Stomach (tissue), 9 donors: ENCODE data around the gene MS4A15. TPM values are rescaled to one million over a fixed set of nuclear protein-coding genes. Genes with fewer than 3 reads are reported as not detected.

Experiments
- DNase-seq, 2 donors: peaks; one replicate each; pipeline versions ENCODE4 v3.0.0 to v3.0.0-alpha.2; 2013 to 2019
- H3K27ac ChIP-seq, 5 donors: fragments of 200-600 bp in 4 of 5; sonication (generic) in 4 of 5; one replicate each; pipeline ENCODE4 v1.5.1; 2013 to 2019; ENCODE audit warnings: mild to moderate bottlenecking in 1 of 5, moderate library complexity in 1 of 5
- H3K27me3 ChIP-seq, 3 donors: fragments of 200-600 bp; sonication (generic); one replicate each; pipeline ENCODE4 v1.5.1; 2017 to 2019; ENCODE audit warnings: mixed run types in 1 of 3
- H3K36me3 ChIP-seq, 4 donors: fragments of 200-600 bp; sonication (generic); 1 replicate in 3 of 4; 2 replicates in 1 of 4; pipeline ENCODE4 v1.5.1; 2016 to 2019
- H3K4me1 ChIP-seq, 4 donors: fragments of 200-600 bp; sonication (generic); one replicate each; pipeline ENCODE4 v1.5.1; 2016 to 2019
- H3K4me3 ChIP-seq, 4 donors: fragments of 200-600 bp; sonication (generic) in 3 of 4; one replicate each; pipeline ENCODE4 v1.5.1; 2016 to 2019; ENCODE audit warnings: mild to moderate bottlenecking in 1 of 4
- H3K9me3 ChIP-seq, 4 donors: fragments of 200-600 bp; sonication (generic); one replicate each; pipeline ENCODE4 v1.5.1; 2016 to 2019
- CTCF ChIP-seq, 7 experiments: fragments of 450-650 bp in 4 of 7; fragments of 200-600 bp in 3 of 7; sonication (generic) in 3 of 7; IDR thresholded peaks; one replicate each; pipeline ENCODE4 v1.5.1; 2016 to 2019; ENCODE audit warnings: antibody characterized with exemption in 7 of 7, control low read depth in 2 of 7, mild to moderate bottlenecking in 1 of 7
- EP300 ChIP-seq: sonication (generic); formaldehyde crosslinking; IDR thresholded peaks from one replicate; pipeline ENCODE4 v1.6.1; 2017; ENCODE audit warnings: antibody characterized with exemption
- POLR2A ChIP-seq, 4 donors: fragments of 450-650 bp; IDR thresholded peaks; one replicate each; pipeline ENCODE4 v1.6.1; 2016; ENCODE audit warnings: antibody characterized with exemption in 4 of 4, control low read depth in 2 of 4, mild to moderate bottlenecking in 1 of 4, moderate library complexity in 1 of 4
- POLR2AphosphoS5 ChIP-seq, 3 donors: sonication (generic); formaldehyde crosslinking; IDR thresholded peaks; one replicate each; pipeline ENCODE4 v1.6.1; 2016; ENCODE audit warnings: antibody characterized with exemption in 3 of 3
- WGBS, 5 donors: extraction: QIAGEN DNeasy Blood & Tissue Kit in 3 of 5; methylation state at CpG; one replicate each; pipeline versions ENCODE4 v1.1.5 to v1.1.7; 2013 to 2018; 5-methylcytosine and 5-hydroxymethylcytosine counted together
- intact Hi-C: fragments of 100-400 bp; cut with DNase I; formaldehyde crosslinking; loops from one replicate; pipeline ENCODE4 v1.15.1; 2023; ENCODE audit warnings: low total_unique reads
- polyA plus RNA-seq, 3 donors: library from polyadenylated mRNA; stranded (reverse); fragments of 200-250 nt; gene quantifications; one replicate each; pipeline ENCODE4 v1.2.3, GENCODE V29; 2013
- total RNA-seq, 5 donors: library from RNA; depleted of rRNA; stranded (reverse); fragments of >200 nt; gene quantifications; one replicate each; pipeline versions ENCODE4 v1.1.0 to v1.2.3, GENCODE V29; 2014 to 2016
- donor health status: healthy with polysubstance abuse.
- donor health status: Bipolar disorder and iron deficiency.
- donor health status: healthy.

Gene MS4A15
- total and polyA plus RNA-seq, 8 donors: not detected

GRCh38 chr11:60763692-60764369, 7.2 kb downstream of the MS4A15 start:
- H3K27ac ChIP-seq: no peak overlapping the region
- WGBS, 5 donors: 78 to 90% (median 83%) methylated on average over 4 to 11 of the region's 11 CpGs

DNA sequence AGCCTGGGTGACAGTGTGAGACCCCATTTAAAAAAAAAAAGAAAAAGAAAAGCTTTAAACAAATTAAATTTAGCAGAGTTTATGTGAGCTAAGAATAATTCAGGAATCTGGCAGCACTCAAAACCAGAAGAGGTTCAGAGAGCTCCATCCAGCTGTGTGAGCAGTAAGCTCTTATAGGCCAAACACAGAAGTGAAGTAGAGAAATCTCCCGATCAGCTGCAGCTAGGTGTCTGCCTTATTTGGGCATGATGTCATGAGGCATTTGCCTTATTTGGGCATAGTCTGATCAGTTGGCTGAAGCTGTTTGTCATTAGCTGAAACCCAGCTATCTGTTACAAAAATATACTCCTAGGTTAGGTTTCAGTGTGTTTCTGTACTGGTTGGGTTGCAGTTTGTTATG, 8.2 kb downstream of the MS4A15 start:
- WGBS, 5 donors: 11 to 38% (median 32%) methylated on average over 1 of the region's 1 CpG

More at GRCh38 chr11:60763692-60764369, 7.2 kb downstream of the MS4A15 start:
- H3K36me3 ChIP-seq: no peaks in the 10 kb centered on the region
- DNase-seq: no peak
- TF ChIP-seq POLR2AphosphoS5 (IDR thresholded peaks at IDR 0.05): no peak
- no peak for TF ChIP-seq EP300
- no peak for TF ChIP-seq CTCF (IDR thresholded peaks at IDR 0.05)
- no peak for TF ChIP-seq POLR2A (IDR thresholded peaks at IDR 0.05)
- intact Hi-C loops: no loop called here
- peaks cover 0 to 55% (median 0%) of the 10 kb centered on the region in 3 donors for H3K27me3 ChIP-seq
- H3K4me3 ChIP-seq: no peak overlapping the region
- H3K9me3 ChIP-seq: no peaks in the 10 kb centered on the region
- H3K4me1 ChIP-seq: no peaks in the 10 kb centered on the region

DNA sequence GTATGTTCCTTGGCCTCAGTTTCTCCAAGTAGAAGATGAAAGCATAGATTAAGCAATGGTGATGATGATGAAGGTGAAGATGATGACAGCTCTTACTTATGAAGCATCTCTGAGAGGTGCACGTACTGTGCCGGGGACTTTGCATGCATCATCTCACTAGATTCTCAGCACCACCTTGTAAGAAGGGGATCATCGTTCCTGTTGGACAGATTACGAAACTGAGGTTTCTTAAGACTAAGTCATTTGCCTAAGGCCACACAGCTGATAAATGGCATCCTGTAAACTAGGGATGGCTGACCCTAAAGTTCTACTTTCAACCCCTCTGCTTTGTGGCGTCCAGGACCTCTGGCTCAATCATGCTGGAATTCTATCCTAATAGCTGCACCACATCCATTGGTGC, 8.7 kb downstream of the MS4A15 start:
- no peak for TF ChIP-seq CTCF (IDR thresholded peaks at IDR 0.05)
- no peak for TF ChIP-seq POLR2AphosphoS5 (IDR thresholded peaks at IDR 0.05)
- TF ChIP-seq POLR2A (IDR thresholded peaks at IDR 0.05): no peak
- no peak for TF ChIP-seq EP300
- DNase-seq: no peak
- H3K36me3 ChIP-seq: no peaks in the 10 kb centered on the region
- 84 to 93% (median 88%) methylated on average over 5 of the region's 5 CpGs for WGBS, 5 donors
- H3K27me3 ChIP-seq: peaks cover 0 to 55% (median 0%) of the 10 kb centered on the region in 3 donors
- H3K9me3 ChIP-seq: no peaks in the 10 kb centered on the region
- intact Hi-C loops: no loop called here
- no peaks in the 10 kb centered on the region for H3K4me1 ChIP-seq
- no peak overlapping the region for H3K27ac ChIP-seq
- H3K4me3 ChIP-seq: no peak overlapping the region

More for the DNA sequence above, 8.2 kb downstream of the MS4A15 start:
- DNase-seq: no peak
- peaks cover 0 to 55% (median 0%) of the 10 kb centered on the region in 3 donors for H3K27me3 ChIP-seq
- no peaks in the 10 kb centered on the region for H3K4me1 ChIP-seq
- no peaks in the 10 kb centered on the region for H3K9me3 ChIP-seq
- no peak overlapping the region for H3K27ac ChIP-seq
- H3K36me3 ChIP-seq: no peaks in the 10 kb centered on the region
- no peak overlapping the region for H3K4me3 ChIP-seq
- TF ChIP-seq POLR2A (IDR thresholded peaks at IDR 0.05): no peak
- TF ChIP-seq EP300: no peak
- no peak for TF ChIP-seq POLR2AphosphoS5 (IDR thresholded peaks at IDR 0.05)
- no peak for TF ChIP-seq CTCF (IDR thresholded peaks at IDR 0.05)
- intact Hi-C loops: no loop called here

- DNase-seq: no peak
- H3K9me3 ChIP-seq: no peaks in the 10 kb centered on the region
- intact Hi-C loops: no loop called here
- no peak overlapping the region for H3K27ac ChIP-seq
- no peaks in the 10 kb centered on the region for H3K4me1 ChIP-seq
- TF ChIP-seq POLR2A (IDR thresholded peaks at IDR 0.05) (no peak), EP300 (no peak), POLR2AphosphoS5 (IDR thresholded peaks at IDR 0.05) (no peak), CTCF (IDR thresholded peaks at IDR 0.05) (no peak)
- WGBS, 5 donors: 76 to 88% (median 84%) methylated on average over 10 of the region's 10 CpGs
- no peaks in the 10 kb centered on the region for H3K36me3 ChIP-seq
- no peak overlapping the region for H3K4me3 ChIP-seq
- H3K27me3 ChIP-seq: peaks cover 0 to 55% (median 0%) of the 10 kb centered on the region in 3 donors
Measured at GRCh38 chr11:60766547-60766946, 9.9 kb downstream of the MS4A15 start.
